Retinal pigment epithelial cell (primary cell): ENCODE results near the gene KIF26B.

Source experiments
- DNase-seq: peaks from one replicate; pipeline ENCODE4 v3.0.0-alpha.2; 2010; ENCODE audit warnings: low read depth
- H3K4me3 ChIP-seq: 2 replicates; pipeline ENCODE4 v1.5.1; 2011; ENCODE audit warnings: mild to moderate bottlenecking, low read length, control low read depth, moderate library complexity
- CTCF ChIP-seq: conservative IDR thresholded peaks from 2 replicates; pipeline ENCODE4 v1.5.1; 2011; ENCODE audit warnings: low read depth, low read length, control low read depth, inconsistent platforms

KIF26B gene

DNA sequence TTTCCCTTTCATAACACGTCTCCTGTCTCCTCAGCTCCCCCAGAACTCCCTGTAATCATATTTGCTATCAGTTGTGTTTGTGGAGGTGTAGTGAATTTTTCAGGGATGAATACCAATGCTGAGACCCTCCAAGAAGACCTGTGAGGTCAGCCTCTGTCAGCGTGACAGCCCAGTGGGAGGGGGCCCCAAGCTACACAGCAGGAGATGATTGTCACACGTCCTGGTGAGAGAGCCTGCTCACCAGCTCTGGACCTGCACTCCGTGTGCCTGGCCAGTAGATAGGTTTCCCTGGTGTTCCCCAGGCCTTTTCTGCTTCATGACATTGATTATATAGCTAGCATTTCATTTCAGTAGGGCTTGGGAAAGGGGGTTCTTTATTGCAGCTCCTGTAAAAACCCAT lies 421.5 kb downstream of the KIF26B start:
- no peak for TF ChIP-seq CTCF
- DNase-seq = no peak
- no peak overlapping the region for H3K4me3 ChIP-seq

GRCh38 chr1:245577191-245578157 lies 422.7 kb downstream of the KIF26B start:
- no peak for TF ChIP-seq CTCF
- no peak overlapping the region for H3K4me3 ChIP-seq
- DNase-seq = no peak

DNA sequence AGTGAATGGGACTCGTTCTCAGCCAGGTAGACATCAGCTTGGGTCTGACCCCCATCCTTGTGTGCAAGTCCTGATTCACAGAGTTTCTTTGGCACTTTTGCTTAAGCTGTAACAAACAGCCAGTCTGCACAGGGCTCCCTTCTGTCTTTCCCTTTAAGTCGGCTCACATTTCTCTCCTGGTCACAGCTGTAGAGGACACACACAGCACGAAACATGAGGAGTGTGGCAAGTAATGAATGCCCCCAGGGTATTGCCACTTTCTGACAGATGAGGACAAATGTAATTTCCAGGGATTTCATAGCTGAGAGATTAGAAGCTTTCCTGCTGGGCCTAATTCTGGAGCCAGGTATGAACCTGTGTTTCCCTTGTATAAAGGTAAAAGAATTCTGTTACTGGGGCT lies 423.5 kb downstream of the KIF26B start:
- no peak for DNase-seq
- no peak overlapping the region for H3K4me3 ChIP-seq
- TF ChIP-seq CTCF = no peak

DNA sequence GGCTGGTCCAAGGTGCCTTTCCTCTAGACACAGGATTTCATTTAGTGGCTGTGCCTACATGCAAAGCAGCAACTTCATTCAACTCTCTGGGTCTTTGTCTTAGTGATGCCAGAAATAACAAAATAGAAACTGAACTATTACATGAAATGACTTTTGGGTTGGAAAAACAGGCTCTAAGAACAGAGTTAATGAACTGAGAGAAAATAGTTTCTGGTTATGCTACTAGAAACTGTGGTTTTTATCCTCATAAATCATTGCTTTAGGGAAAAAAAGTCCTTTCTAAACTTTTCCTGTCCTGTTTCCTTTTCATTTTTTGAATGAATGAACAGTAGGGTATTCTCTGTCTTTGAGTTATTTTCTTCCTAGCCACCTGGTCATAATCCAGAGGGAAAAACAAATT lies 424.0 kb downstream of the KIF26B start:
- no peak for TF ChIP-seq CTCF
- no peak overlapping the region for H3K4me3 ChIP-seq
- DNase-seq = no peak

GRCh38 chr1:245579881-245580280 lies 425.1 kb downstream of the KIF26B start:
- TF ChIP-seq CTCF = no peak
- no peak overlapping the region for H3K4me3 ChIP-seq
- no peak for DNase-seq

DNA sequence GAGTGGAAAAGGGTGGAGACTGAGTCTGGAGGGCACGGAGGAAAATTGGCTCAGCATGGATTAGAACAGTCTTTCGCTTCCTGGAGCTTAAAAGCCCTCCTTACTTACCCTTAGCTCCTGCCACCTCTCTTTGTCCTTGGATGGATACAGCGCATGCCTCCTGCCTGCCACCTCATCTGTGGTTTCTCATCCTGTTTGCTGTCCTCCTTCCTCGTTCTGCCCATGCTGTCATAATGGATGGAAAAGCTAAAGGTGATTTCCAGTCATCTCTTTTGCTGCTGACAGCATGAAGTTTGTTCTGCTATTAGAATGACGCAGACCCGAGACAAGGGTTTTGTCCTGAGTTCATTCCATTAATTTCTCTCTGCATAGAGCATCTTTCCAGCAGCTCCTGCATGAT lies 425.9 kb downstream of the KIF26B start:
- TF ChIP-seq CTCF = no peak
- H3K4me3 ChIP-seq = no peak overlapping the region
- DNase-seq = no peak

- no peak overlapping the region for H3K4me3 ChIP-seq
- TF ChIP-seq CTCF = no peak
- DNase-seq = no peak
These were observed 427.2 kb downstream of the KIF26B start for GRCh38 chr1:245582026-245582425.
